ENCODE data around the gene SLC1A1. TPM values are rescaled to one million over a fixed set of nuclear protein-coding genes. Genes with fewer than 3 reads are reported as not detected.
"Not testable (repeated sequence)": the region's sequence is repeated elsewhere in the genome, so short reads cannot be mapped to it uniquely, and the experiment has no call there.

SLC1A1 gene
- total RNA-seq, 1 donor from 2014 or later: 1.4 TPM

DNA sequence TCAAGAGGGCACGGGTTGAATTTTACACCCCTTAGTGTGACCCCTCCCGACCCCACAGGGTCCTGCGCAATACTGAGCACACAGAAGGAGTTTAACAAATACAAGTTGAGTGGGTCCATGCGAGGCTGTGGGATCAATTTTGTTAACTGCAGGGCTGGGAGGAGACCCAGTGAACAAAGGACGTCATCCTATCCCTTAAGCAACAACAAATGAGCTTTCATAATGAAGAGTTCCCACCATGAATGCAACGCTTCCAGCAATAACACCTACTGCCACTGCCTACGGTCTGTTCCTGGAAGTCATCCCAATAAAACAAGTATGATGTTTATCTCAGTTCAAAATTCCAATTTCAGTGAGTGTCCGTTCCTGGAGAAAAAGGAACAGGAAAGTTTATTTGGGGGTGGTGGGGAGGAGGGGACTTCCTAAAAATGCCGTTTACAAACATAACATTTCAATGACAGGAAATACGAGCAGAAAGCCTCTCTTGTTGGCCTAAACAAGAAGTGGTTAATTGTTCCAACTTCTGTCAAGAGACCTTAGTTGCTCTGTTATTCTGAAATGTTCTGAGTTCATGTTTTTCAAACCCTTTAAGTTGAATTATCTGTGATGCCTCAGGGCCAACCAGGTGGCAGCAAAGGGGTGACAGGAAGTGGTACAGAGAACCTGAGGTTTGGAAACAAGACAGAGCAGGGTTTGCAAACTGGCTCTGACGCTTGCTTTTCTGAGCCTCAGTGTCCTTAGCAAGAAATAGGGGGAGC lies 106.1 kb downstream of the SLC1A1 start:
- CTCF ChIA-PET: no interaction called here
- POLR2A ChIA-PET: no interaction called here
- ATAC-seq (ENCODE audit: low read depth) (no peak), DNase-seq (no peak)
- no peaks in the 10 kb centered on the region for H3K9me3 Mint-ChIP-seq
- TF ChIP-seq, protein P1, sequence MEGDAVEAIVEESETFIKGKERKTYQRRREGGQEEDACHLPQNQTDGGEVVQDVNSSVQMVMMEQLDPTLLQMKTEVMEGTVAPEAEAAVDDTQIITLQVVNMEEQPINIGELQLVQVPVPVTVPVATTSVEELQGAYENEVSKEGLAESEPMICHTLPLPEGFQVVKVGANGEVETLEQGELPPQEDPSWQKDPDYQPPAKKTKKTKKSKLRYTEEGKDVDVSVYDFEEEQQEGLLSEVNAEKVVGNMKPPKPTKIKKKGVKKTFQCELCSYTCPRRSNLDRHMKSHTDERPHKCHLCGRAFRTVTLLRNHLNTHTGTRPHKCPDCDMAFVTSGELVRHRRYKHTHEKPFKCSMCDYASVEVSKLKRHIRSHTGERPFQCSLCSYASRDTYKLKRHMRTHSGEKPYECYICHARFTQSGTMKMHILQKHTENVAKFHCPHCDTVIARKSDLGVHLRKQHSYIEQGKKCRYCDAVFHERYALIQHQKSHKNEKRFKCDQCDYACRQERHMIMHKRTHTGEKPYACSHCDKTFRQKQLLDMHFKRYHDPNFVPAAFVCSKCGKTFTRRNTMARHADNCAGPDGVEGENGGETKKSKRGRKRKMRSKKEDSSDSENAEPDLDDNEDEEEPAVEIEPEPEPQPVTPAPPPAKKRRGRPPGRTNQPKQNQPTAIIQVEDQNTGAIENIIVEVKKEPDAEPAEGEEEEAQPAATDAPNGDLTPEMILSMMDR (IDR thresholded peaks at IDR 0.05): no peak
- H3K4me3 Mint-ChIP-seq: no peak overlapping the region
- intact Hi-C loops (cut with micrococcal nuclease): no loop called here
- H3K27ac Mint-ChIP-seq: no peak overlapping the region
- H3K4me1 Mint-ChIP-seq: peaks cover 9% of the 10 kb centered on the region
- H3K36me3 Mint-ChIP-seq (ENCODE audit: low read depth): no peaks in the 10 kb centered on the region
- peaks cover 6% of the 10 kb centered on the region for H3K27me3 Mint-ChIP-seq

DNA sequence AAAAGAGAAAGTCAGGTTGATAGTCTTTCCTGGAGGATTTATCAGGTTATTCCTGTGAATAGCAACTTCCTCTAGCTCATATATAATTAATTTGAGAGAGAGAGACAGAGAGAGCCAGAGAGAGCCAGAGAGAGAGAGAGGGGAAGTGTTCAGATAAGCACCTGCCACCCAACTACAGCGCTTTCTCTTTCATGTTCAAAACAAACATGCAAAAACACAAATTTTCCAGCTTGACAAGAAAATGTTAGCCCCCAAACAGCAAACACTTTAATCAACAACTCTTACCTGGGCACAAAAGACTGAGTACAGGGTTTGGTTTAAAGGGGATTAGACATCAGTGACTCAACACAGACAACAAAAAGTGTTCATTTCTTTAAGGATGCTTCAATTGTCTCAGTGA lies 110.1 kb downstream of the SLC1A1 start:
- Mint-ChIP-seq H3K9me3 (no peaks in the 10 kb centered on the region), H3K36me3 (ENCODE audit: low read depth) (no peaks in the 10 kb centered on the region), H3K27ac (no peak overlapping the region), H3K4me3 (no peak overlapping the region), H3K27me3 (peaks cover 4% of the 10 kb centered on the region), H3K4me1 (peaks cover 9% of the 10 kb centered on the region)
- TF ChIP-seq, protein P1 (IDR thresholded peaks at IDR 0.05): no peak
- ATAC-seq (ENCODE audit: low read depth): no peak
- intact Hi-C loops (cut with micrococcal nuclease): loop anchor here (5.0 to 10.0 kb wide), 2 partner anchors 142 to 324 kb away; partner anchors contain the start of gene AK3
- ChIA-PET CTCF (no interaction called here), POLR2A (interaction anchor here (0.5 kb wide), 1 partner anchor 12 kb away, joined by 7 read pairs; no protein-coding TSS in a partner anchor)
- DNase-seq: no peak

DNA sequence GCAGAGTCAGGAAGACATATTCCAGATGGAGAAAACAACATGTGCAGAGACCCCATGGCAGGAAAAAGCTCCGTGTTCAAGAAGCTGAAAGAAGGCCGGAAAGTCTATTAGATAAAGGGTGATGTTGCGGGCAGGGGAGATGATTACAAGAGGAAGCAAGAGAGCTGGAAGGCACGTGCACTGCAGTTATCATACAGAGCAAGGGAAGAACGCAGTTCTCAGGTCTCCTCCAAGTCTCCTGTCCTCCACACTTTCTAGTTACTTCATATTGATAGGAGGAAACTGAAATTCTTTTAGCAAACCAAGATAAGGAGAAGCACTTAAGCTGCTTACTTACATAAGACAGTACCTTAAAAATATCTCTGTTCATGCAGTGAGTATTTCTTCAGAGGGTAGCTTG lies 113.6 kb downstream of the SLC1A1 start:
- Mint-ChIP-seq H3K9me3 (no peaks in the 10 kb centered on the region), H3K36me3 (ENCODE audit: low read depth) (no peaks in the 10 kb centered on the region), H3K4me1 (peaks cover 4% of the 10 kb centered on the region), H3K27ac (no peak overlapping the region), H3K4me3 (no peak overlapping the region), H3K27me3 (peaks cover 4% of the 10 kb centered on the region)
- ChIA-PET POLR2A (no interaction called here), CTCF (interaction anchor here (0.7 kb wide), 1 partner anchor 319 kb away, joined by 3 read pairs; no protein-coding TSS in a partner anchor)
- DNase-seq: no peak
- no peak for ATAC-seq (ENCODE audit: low read depth)
- intact Hi-C loops (cut with micrococcal nuclease): loop anchor here (2.0 to 10.0 kb wide), 3 partner anchors 138 to 385 kb away; partner anchors contain the start of gene AK3
- TF ChIP-seq, protein P1 (IDR thresholded peaks at IDR 0.05): no peak

DNA sequence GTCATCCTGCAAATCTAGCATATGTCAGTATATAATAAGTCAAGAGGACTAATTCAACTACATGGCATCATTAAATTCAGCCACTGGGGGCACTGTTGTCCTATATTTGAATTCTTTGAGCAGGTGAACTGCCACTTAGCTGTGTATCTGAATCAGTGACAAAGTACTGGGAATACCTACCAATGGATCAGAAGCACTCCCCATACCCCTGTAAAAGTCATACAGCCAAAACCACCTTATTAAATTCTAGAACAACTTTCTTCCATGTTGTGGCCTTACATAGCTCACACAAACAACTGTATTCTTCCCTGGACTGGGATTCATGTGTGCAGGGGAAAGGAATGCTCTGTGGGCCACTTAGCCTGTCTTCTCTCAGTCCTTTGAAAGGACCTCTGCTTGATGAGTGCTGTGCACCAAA lies 114.4 kb downstream of the SLC1A1 start:
- Mint-ChIP-seq H3K4me3 (no peak overlapping the region), H3K36me3 (ENCODE audit: low read depth) (no peaks in the 10 kb centered on the region), H3K9me3 (no peaks in the 10 kb centered on the region), H3K27me3 (peaks cover 4% of the 10 kb centered on the region), H3K27ac (no peak overlapping the region), H3K4me1 (peaks cover 4% of the 10 kb centered on the region)
- intact Hi-C loops (cut with micrococcal nuclease): loop anchor here (2.0 to 10.0 kb wide), 3 partner anchors 138 to 384 kb away; partner anchors contain the start of gene AK3
- ChIA-PET CTCF (interaction anchor here (0.9 kb wide), 2 partner anchors 22 to 152 kb away, joined by 3 to 4 read pairs; no protein-coding TSS in a partner anchor), POLR2A (interaction anchor here (0.6 kb wide), 1 partner anchor 1761 kb away, joined by 3 read pairs; the partner anchor contains the start of gene PUM3)
- TF ChIP-seq, protein P1 (IDR thresholded peaks at IDR 0.05): no peak
- DNase-seq (no peak), ATAC-seq (ENCODE audit: low read depth) (peak; percentile 70)

DNA sequence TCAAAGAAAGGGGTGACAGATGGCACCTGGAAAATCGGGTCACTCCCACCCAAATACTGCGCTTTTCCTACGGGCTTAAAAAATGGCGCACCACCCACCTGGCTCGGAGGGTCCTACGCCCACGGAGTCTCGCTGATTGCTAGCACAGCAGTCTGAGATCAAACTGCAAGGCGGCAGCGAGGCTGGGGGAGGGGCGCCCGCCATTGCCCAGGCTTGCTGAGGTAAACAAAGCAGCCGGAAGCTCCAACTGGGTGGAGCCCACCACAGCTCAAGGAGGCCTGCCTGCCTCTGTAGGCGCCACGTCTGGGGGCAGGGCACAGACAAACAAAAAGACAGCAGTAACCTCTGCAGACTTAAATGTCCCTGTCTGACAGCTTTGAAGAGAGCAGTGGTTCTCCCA lies 115.8 kb downstream of the SLC1A1 start:
- H3K9me3 Mint-ChIP-seq; H3K27me3 Mint-ChIP-seq; ATAC-seq (ENCODE audit: low read depth); H3K4me1 Mint-ChIP-seq; CTCF ChIA-PET; H3K27ac Mint-ChIP-seq; H3K36me3 Mint-ChIP-seq (ENCODE audit: low read depth); POLR2A ChIA-PET; H3K4me3 Mint-ChIP-seq; DNase-seq: not testable (repeated sequence)
- intact Hi-C loops (cut with micrococcal nuclease): loop anchor here (10.0 kb wide), 1 partner anchor 319 kb away; no protein-coding TSS in a partner anchor
